OCI-LY7 (cell line): ENCODE measurements around the gene CFAP54.

Experiments used
- CTCF ChIP-seq: fragments of 200-600 bp; sonication (generic); conservative IDR thresholded peaks from 2 replicates; pipeline ENCODE4 v1.5.1; 2014; ENCODE audit warnings: mild to moderate bottlenecking, antibody characterized with exemption, low read length, moderate library complexity, mixed read lengths
- EZH2phosphoT487 ChIP-seq: fragments of 200-600 bp; sonication (generic); IDR thresholded peaks from 2 replicates; pipeline ENCODE4 v1.6.1; 2018; ENCODE audit warnings: low read depth, borderline replicate concordance, mild to moderate bottlenecking, mixed run types, antibody characterized with exemption, low read length, moderate library complexity, mixed read lengths

- TF ChIP-seq CTCF (no peak), EZH2phosphoT487 (no peak)
These were observed 287.5 kb downstream of the CFAP54 start for GRCh38 chr12:96776908-96777307.
